Heart left ventricle (tissue), 13 donors: ENCODE results near the gene EPS8.

ENCODE experiments used
- POLR2A ChIP-seq, 2 donors: fragments of 450-650 bp; IDR thresholded peaks; one replicate each; pipeline ENCODE4 v1.6.1; 2017; ENCODE audit warnings: antibody characterized with exemption in 2 of 2, mild to moderate bottlenecking in 2 of 2, moderate library complexity in 2 of 2
- TF ChIP-seq, protein P1 (sequence below), 12 donors: fragments of 200-600 bp; sonication (generic) in 4 of 12; IDR thresholded peaks; one replicate each; pipeline versions ENCODE4 v1.5.0 to v1.8.0; 2018 to 2022; ENCODE audit warnings: antibody characterized with exemption in 12 of 12, mild to moderate bottlenecking in 5 of 12
- donor health status: ischemic (EF 13 %, LVEDD 7.1; RV severe dilation, severe dysfunction).
- donor health status: DM: no; HTN: yes; CAD: no.
- donor health status: DM: no; HTN: no; CAD: no.
- donor health status: ischemic (EF 25% LVEDD 6.9; RV normal size, moderate dysfunction).
- donor health status: ischemic (EF 25% LVEDD 5.7; RV mildly dilated, moderate dysfunction).
- donor health status: ischemic (EF 35%, LVEDD 5.7; RV mildly dilated, moderate dysfunction).
- donor health status: nonischemic (EF 11% LVEDD 7.7; RV severe dilation, severe dysfunction).
- donor health status: DM: yes; HTN: yes; CAD: no.
- donor health status: PGD.
- donor health status: ischemic (EF 29% LVEDD 5.4; RV normal size, mild dysfunction).
- donor health status: nonischemic (EF 23%, LVEDD 6.1; RV moderate dilation, normal function).

DNA sequence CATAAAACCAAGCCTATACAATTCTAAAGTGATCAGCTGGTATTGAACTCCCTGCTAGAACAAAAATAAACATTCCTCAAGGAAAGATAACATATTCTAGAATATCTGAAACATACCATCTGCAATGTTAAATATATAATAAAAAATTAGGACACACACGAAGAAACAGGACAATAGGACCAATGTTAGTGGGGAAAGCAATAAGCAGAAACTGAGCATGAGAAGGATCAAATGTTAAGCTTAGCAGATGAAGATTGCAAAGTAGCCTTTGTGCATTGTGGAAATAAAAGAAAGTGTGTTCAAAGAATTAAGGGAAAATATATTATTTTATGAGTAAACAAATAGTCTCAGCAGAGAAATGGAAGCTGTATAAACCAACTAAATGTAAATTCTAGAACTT, 180.8 kb downstream of the EPS8 start:
- no peak for TF ChIP-seq POLR2A (IDR thresholded peaks at IDR 0.05)
- TF ChIP-seq, protein P1, sequence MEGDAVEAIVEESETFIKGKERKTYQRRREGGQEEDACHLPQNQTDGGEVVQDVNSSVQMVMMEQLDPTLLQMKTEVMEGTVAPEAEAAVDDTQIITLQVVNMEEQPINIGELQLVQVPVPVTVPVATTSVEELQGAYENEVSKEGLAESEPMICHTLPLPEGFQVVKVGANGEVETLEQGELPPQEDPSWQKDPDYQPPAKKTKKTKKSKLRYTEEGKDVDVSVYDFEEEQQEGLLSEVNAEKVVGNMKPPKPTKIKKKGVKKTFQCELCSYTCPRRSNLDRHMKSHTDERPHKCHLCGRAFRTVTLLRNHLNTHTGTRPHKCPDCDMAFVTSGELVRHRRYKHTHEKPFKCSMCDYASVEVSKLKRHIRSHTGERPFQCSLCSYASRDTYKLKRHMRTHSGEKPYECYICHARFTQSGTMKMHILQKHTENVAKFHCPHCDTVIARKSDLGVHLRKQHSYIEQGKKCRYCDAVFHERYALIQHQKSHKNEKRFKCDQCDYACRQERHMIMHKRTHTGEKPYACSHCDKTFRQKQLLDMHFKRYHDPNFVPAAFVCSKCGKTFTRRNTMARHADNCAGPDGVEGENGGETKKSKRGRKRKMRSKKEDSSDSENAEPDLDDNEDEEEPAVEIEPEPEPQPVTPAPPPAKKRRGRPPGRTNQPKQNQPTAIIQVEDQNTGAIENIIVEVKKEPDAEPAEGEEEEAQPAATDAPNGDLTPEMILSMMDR (IDR thresholded peaks at IDR 0.05): no peak
